ENCODE results near the gene INSYN2B.

DNA sequence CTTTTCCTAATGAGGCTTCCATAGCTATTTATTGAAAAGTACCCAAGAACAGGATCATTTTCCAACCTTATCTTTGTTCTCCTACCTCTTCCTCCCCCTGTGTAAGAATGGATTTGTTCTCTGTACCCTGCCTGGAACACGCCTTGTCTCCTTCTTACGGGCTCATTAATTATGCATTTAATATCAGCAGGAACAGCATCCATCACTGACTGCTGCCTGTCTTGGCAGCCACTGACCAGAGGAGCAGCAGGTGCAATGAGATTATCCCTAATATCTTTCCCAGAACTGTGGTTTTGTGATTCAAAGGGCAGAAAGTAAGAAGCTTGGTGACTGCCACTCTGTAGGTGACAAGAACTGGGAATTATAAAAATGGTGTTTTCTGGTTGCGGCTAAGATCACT is 19.3 kb upstream of the INSYN2B start:
- TF ChIP-seq, protein P1, sequence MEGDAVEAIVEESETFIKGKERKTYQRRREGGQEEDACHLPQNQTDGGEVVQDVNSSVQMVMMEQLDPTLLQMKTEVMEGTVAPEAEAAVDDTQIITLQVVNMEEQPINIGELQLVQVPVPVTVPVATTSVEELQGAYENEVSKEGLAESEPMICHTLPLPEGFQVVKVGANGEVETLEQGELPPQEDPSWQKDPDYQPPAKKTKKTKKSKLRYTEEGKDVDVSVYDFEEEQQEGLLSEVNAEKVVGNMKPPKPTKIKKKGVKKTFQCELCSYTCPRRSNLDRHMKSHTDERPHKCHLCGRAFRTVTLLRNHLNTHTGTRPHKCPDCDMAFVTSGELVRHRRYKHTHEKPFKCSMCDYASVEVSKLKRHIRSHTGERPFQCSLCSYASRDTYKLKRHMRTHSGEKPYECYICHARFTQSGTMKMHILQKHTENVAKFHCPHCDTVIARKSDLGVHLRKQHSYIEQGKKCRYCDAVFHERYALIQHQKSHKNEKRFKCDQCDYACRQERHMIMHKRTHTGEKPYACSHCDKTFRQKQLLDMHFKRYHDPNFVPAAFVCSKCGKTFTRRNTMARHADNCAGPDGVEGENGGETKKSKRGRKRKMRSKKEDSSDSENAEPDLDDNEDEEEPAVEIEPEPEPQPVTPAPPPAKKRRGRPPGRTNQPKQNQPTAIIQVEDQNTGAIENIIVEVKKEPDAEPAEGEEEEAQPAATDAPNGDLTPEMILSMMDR (optimal IDR thresholded peaks at IDR 0.05 in 1 of 3, IDR thresholded peaks at IDR 0.05 in 1 of 3, conservative IDR thresholded peaks at IDR 0.05 in 1 of 3; ENCODE audit: extremely low read depth in 1 of 3, insufficient read depth in 2 of 3, low read length in 3 of 3) = no peak
- no peak for TF ChIP-seq EZH2 (IDR thresholded peaks at IDR 0.05; ENCODE audit: low read length)
